Suprapubic skin (tissue), 3 donors: ENCODE measurements around the gene KYAT1.

Source experiments
- EP300 ChIP-seq: sonication (generic); formaldehyde crosslinking; IDR thresholded peaks from one replicate; pipeline ENCODE4 v1.6.1; 2017; ENCODE audit warnings: antibody characterized with exemption
- TF ChIP-seq, protein P1 (sequence below), 2 donors: fragments of 200-600 bp in 1 of 2; fragments of 450-650 bp in 1 of 2; sonication (generic) in 1 of 2; IDR thresholded peaks; one replicate each; pipeline ENCODE4 v1.5.1; 2016 to 2019; ENCODE audit warnings: antibody characterized with exemption in 2 of 2, mild to moderate bottlenecking in 1 of 2, moderate library complexity in 1 of 2

GRCh38 chr9:128912270-128912853, 30.6 kb upstream of the KYAT1 start:
- TF ChIP-seq, protein P1, sequence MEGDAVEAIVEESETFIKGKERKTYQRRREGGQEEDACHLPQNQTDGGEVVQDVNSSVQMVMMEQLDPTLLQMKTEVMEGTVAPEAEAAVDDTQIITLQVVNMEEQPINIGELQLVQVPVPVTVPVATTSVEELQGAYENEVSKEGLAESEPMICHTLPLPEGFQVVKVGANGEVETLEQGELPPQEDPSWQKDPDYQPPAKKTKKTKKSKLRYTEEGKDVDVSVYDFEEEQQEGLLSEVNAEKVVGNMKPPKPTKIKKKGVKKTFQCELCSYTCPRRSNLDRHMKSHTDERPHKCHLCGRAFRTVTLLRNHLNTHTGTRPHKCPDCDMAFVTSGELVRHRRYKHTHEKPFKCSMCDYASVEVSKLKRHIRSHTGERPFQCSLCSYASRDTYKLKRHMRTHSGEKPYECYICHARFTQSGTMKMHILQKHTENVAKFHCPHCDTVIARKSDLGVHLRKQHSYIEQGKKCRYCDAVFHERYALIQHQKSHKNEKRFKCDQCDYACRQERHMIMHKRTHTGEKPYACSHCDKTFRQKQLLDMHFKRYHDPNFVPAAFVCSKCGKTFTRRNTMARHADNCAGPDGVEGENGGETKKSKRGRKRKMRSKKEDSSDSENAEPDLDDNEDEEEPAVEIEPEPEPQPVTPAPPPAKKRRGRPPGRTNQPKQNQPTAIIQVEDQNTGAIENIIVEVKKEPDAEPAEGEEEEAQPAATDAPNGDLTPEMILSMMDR (IDR thresholded peaks at IDR 0.05): no peak
- no peak for TF ChIP-seq EP300
